Endodermal cell (in vitro differentiated cells): ENCODE data around the gene GTF3A. TPM values are rescaled to one million over a fixed set of nuclear protein-coding genes. Genes with fewer than 3 reads are reported as not detected.
"Not testable (repeated sequence)": the region's sequence is repeated elsewhere in the genome, so short reads cannot be mapped to it uniquely, and the experiment has no call there.

ENCODE experiments used
- DNase-seq: peaks from one replicate; pipeline ENCODE4 v3.0.0-alpha.2; 2017
- H3K27ac ChIP-seq: 2 replicates; pipeline ENCODE4 v1.5.1; 2013; ENCODE audit warnings: mild to moderate bottlenecking, low read depth, low read length, moderate library complexity
- H3K27me3 ChIP-seq: 2 replicates; pipeline ENCODE4 v1.6.1; 2013; ENCODE audit warnings: mild to moderate bottlenecking, low read length, moderate library complexity; ENCODE audit not compliant: insufficient read depth, control insufficient read depth, poor library complexity, severe bottlenecking
- H3K36me3 ChIP-seq: 2 replicates; pipeline ENCODE4 v1.7.0; 2013; ENCODE audit warnings: mild to moderate bottlenecking, low read length, moderate library complexity; ENCODE audit not compliant: control insufficient read depth, insufficient read depth
- H3K4me1 ChIP-seq: one replicate; pipeline ENCODE4 v1.7.0; 2013; ENCODE audit warnings: low read length; ENCODE audit not compliant: control insufficient read depth, insufficient read depth
- H3K4me3 ChIP-seq: 2 replicates; pipeline ENCODE4 v1.5.1; 2013; ENCODE audit warnings: mild to moderate bottlenecking, low read length, moderate library complexity
- H3K9ac ChIP-seq: 2 replicates; pipeline ENCODE4 v1.6.1; 2013; ENCODE audit warnings: mild to moderate bottlenecking, low read length, moderate library complexity; ENCODE audit not compliant: poor library complexity, severe bottlenecking; ENCODE audit errors: extremely low read depth
- H3K9me3 ChIP-seq: 2 replicates; pipeline ENCODE4 v1.6.1; 2013; ENCODE audit warnings: mild to moderate bottlenecking, low read length, moderate library complexity; ENCODE audit not compliant: control insufficient read depth
- H3K27ac Mint-ChIP-seq: 2 replicates; pipeline ENCODE4 v1.8.0; 2020; ENCODE audit warnings: mixed read lengths
- H3K27me3 Mint-ChIP-seq: 2 replicates; pipeline ENCODE4 v1.8.0; 2021; ENCODE audit warnings: mild to moderate bottlenecking, mixed read lengths; ENCODE audit not compliant: insufficient read depth
- H3K36me3 Mint-ChIP-seq: 2 replicates; pipeline ENCODE4 v1.8.0; 2020; ENCODE audit warnings: low read depth, mixed read lengths
- H3K4me1 Mint-ChIP-seq: 2 replicates; pipeline ENCODE4 v1.8.0; 2020; ENCODE audit warnings: mixed read lengths
- H3K4me3 Mint-ChIP-seq: 2 replicates; pipeline ENCODE4 v1.8.0; 2020; ENCODE audit warnings: mild to moderate bottlenecking, moderate library complexity, mixed read lengths
- H3K9me3 Mint-ChIP-seq: 2 replicates; pipeline ENCODE4 v1.8.0; 2020; ENCODE audit warnings: mild to moderate bottlenecking, mixed read lengths
- CTCF ChIP-seq: fragments of 200-600 bp; sonication (generic); conservative IDR thresholded peaks from 2 replicates; pipeline ENCODE4 v1.5.0; 2021; ENCODE audit warnings: antibody characterized with exemption, mild to moderate bottlenecking
- WGBS, 2 experiments: methylation state at CpG; one replicate each; pipeline versions ENCODE4 v1.1.5 to v1.1.7; 2013; ENCODE audit warnings: missing lambda C conversion rate in 2 of 2, mixed read lengths in 1 of 2; ENCODE audit not compliant: insufficient coverage in 1 of 2, insufficient read length in 1 of 2; 5-methylcytosine and 5-hydroxymethylcytosine counted together
- total RNA-seq, 2 donors: library from RNA; stranded (reverse); fragmentation: NEBNext Ultra II Directional in 1 of 2; extraction: Animal tissue kit (Norgen Biotek cat#: 25700) in 1 of 2; gene quantifications; 2 replicates in 1 of 2; 3 replicates in 1 of 2; pipeline ENCODE4 v1.2.1, GENCODE V29; 2021

The GTF3A gene
- total RNA-seq, 2 donors from 2014 or later = 70.4 to 80.0 TPM

- Histone ChIP-seq H3K9me3 (no peaks in the 10 kb centered on the region), H3K27me3 (no peaks in the 10 kb centered on the region), H3K4me3 (no peak overlapping the region), H3K36me3 (no peaks in the 10 kb centered on the region), H3K9ac (no peak overlapping the region), H3K4me1 (no peaks in the 10 kb centered on the region), H3K27ac (no peak overlapping the region)
- no peaks in the 10 kb centered on the region for H3K27me3 Mint-ChIP-seq
- 90 to 100% methylated on average over 2 to 4 of the region's 4 CpGs for WGBS, 2 experiments
- no peak overlapping the region for H3K27ac Mint-ChIP-seq
- peaks cover 13% of the 10 kb centered on the region for H3K4me1 Mint-ChIP-seq
- H3K9me3 Mint-ChIP-seq = no peaks in the 10 kb centered on the region
- TF ChIP-seq CTCF = no peak
- DNase-seq = no peak
- H3K4me3 Mint-ChIP-seq = no peak overlapping the region
- no peaks in the 10 kb centered on the region for H3K36me3 Mint-ChIP-seq
These were observed 26.1 kb upstream of the GTF3A start for GRCh38 chr13:27398360-27398759.

GRCh38 chr13:27400405-27400804 lies 24.0 kb upstream of the GTF3A start:
- peaks cover 18% of the 10 kb centered on the region for H3K4me1 Mint-ChIP-seq
- WGBS, 2 experiments = 81 to 86% methylated on average over 6 of the region's 6 CpGs
- DNase-seq, H3K9ac ChIP-seq, H3K9me3 ChIP-seq, H3K27me3 Mint-ChIP-seq, H3K27ac ChIP-seq, H3K36me3 ChIP-seq, H3K27me3 ChIP-seq, H3K27ac Mint-ChIP-seq, H3K9me3 Mint-ChIP-seq, H3K4me3 Mint-ChIP-seq, H3K36me3 Mint-ChIP-seq, H3K4me3 ChIP-seq, H3K4me1 ChIP-seq: not testable (repeated sequence)

DNA sequence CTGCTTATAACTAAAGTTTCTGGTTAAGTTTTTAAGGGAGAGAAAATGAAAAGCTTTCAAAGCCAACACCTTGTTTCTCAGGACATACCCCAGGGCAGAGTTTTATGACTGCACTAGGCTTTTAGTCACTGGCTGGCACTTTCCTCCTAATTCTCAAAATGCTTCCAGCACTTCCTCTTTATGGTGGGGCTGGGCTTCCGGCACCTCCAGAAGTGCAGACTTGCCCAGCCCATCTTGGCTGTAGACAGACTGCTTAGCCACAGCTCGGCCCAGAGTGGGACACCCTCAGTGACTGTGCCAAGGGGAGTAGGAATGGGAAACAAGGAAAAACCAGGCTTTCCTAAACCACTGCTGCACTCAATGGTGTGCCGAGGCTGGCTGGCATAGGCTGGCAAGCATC lies 23.2 kb upstream of the GTF3A start:
- TF ChIP-seq CTCF = no peak
- Histone ChIP-seq H3K9ac (no peak overlapping the region), H3K36me3 (no peaks in the 10 kb centered on the region), H3K4me1 (no peaks in the 10 kb centered on the region), H3K27me3 (no peaks in the 10 kb centered on the region), H3K9me3 (no peaks in the 10 kb centered on the region), H3K4me3 (no peak overlapping the region), H3K27ac (no peak overlapping the region)
- WGBS, 2 experiments = 93% methylated on average over 3 of the region's 3 CpGs; no CpG with 5 or more reads in 1 of the 2 experiments
- Mint-ChIP-seq H3K4me1 (peaks cover 15% of the 10 kb centered on the region), H3K36me3 (no peaks in the 10 kb centered on the region), H3K9me3 (no peaks in the 10 kb centered on the region), H3K27me3 (no peaks in the 10 kb centered on the region), H3K27ac (no peak overlapping the region), H3K4me3 (no peak overlapping the region)
- DNase-seq = no peak

DNA sequence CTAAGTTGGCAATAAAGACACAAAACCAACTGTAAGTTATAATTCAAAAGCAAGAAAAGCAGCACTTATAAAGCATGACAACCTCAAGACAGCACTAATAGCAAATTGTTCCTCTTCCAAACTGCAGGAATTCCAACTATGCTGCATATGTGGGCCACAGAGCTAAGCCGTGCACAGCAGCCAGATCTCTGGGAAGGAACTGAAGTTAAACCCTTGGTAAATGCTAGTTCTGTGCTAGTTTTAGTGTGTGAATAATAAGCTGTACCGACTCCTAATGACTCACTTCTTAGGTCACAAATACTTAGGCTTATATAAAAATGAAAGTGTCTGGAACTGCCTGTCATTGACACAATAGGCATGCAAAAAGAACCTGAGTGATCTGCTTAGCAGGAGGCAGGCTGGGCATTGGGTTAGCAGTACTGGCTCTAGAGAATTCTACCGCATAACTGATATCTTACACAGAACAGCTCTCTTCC lies 21.2 kb upstream of the GTF3A start:
- no peak for TF ChIP-seq CTCF
- H3K36me3 Mint-ChIP-seq = no peaks in the 10 kb centered on the region
- H3K36me3 ChIP-seq = no peaks in the 10 kb centered on the region
- 46 to 57% methylated on average over 3 of the region's 3 CpGs for WGBS, 2 experiments
- no peaks in the 10 kb centered on the region for H3K27me3 ChIP-seq
- no peaks in the 10 kb centered on the region for H3K4me1 ChIP-seq
- H3K4me1 Mint-ChIP-seq = peaks cover 15% of the 10 kb centered on the region
- H3K27ac Mint-ChIP-seq = peak overlapping the region; percentile 35
- no peak for DNase-seq
- H3K9me3 Mint-ChIP-seq = no peaks in the 10 kb centered on the region
- no peak overlapping the region for H3K9ac ChIP-seq
- no peaks in the 10 kb centered on the region for H3K27me3 Mint-ChIP-seq
- H3K4me3 Mint-ChIP-seq = no peak overlapping the region
- no peak overlapping the region for H3K4me3 ChIP-seq
- H3K9me3 ChIP-seq = no peaks in the 10 kb centered on the region
- H3K27ac ChIP-seq = no peak overlapping the region
